Stimulated activated naive CD8-positive, alpha-beta T cell treated with anti-CD3 and anti-CD28 coated beads, Interleukin-15, Interleukin-2, amounts not matched to agents 100 ng/mL and 50 ng/mL, for 24 hours (primary cell): Measurements from ENCODE around the gene LNPK.
"Not testable (repeated sequence)": the region's sequence is repeated elsewhere in the genome, so short reads cannot be mapped to it uniquely, and the experiment has no call there.

ENCODE experiments used
- H3K27ac Mint-ChIP-seq: one replicate; pipeline ENCODE4 v1.8.0; 2021; ENCODE audit warnings: mild to moderate bottlenecking, mixed read lengths
- H3K27me3 Mint-ChIP-seq: one replicate; pipeline ENCODE4 v1.8.0; 2021; ENCODE audit warnings: mixed read lengths
- H3K36me3 Mint-ChIP-seq: one replicate; pipeline ENCODE4 v1.8.0; 2021; ENCODE audit warnings: low read depth, mixed read lengths
- H3K4me1 Mint-ChIP-seq: one replicate; pipeline ENCODE4 v1.8.0; 2021; ENCODE audit warnings: low read depth, mixed read lengths
- H3K4me3 Mint-ChIP-seq: one replicate; pipeline ENCODE4 v1.8.0; 2021; ENCODE audit warnings: mild to moderate bottlenecking, mixed read lengths
- H3K9me3 Mint-ChIP-seq: one replicate; pipeline ENCODE4 v1.8.0; 2021; ENCODE audit warnings: mixed read lengths

The LNPK gene

GRCh38 chr2:175903384-175903936 is 98.6 kb downstream of the LNPK start:
- Mint-ChIP-seq H3K4me3 (no peak overlapping the region), H3K36me3 (no peaks in the 10 kb centered on the region), H3K4me1 (no peaks in the 10 kb centered on the region), H3K27ac (no peak overlapping the region), H3K9me3 (no peaks in the 10 kb centered on the region), H3K27me3 (peaks cover 18% of the 10 kb centered on the region)

- H3K9me3 Mint-ChIP-seq, H3K4me1 Mint-ChIP-seq, H3K36me3 Mint-ChIP-seq, H3K4me3 Mint-ChIP-seq, H3K27ac Mint-ChIP-seq: not testable (repeated sequence)
- peaks cover 19% of the 10 kb centered on the region for H3K27me3 Mint-ChIP-seq
Observed at GRCh38 chr2:175895957-175896356, 106.1 kb downstream of the LNPK start.

DNA sequence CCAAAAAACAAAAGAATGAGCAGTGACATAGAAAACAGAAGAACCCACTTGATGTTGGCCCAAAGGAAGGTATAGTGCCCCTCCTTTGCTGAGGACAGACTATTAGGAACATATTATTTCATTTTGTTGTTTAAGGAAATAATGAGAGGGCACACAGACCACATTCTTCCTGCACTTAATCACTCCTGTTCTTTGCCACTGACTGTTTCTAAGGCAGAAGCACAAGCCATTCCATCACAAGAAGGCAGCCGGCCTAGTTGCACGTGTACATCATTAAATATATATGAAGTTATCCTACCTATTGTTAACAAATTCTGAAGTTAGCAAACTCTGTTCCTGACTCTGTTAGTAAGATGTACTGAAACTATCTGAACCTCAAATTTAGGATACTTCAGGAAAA is 110.0 kb downstream of the LNPK start:
- Mint-ChIP-seq H3K36me3 (no peaks in the 10 kb centered on the region), H3K27ac (no peak overlapping the region), H3K9me3 (no peaks in the 10 kb centered on the region), H3K4me1 (no peaks in the 10 kb centered on the region), H3K27me3 (peaks cover 32% of the 10 kb centered on the region), H3K4me3 (no peak overlapping the region)

GRCh38 chr2:175890636-175891242 is 111.3 kb downstream of the LNPK start:
- peaks cover 37% of the 10 kb centered on the region for H3K27me3 Mint-ChIP-seq
- H3K36me3 Mint-ChIP-seq, result no peaks in the 10 kb centered on the region
- no peaks in the 10 kb centered on the region for H3K4me1 Mint-ChIP-seq
- no peak overlapping the region for H3K4me3 Mint-ChIP-seq
- H3K27ac Mint-ChIP-seq, result no peak overlapping the region
- H3K9me3 Mint-ChIP-seq, result no peaks in the 10 kb centered on the region

GRCh38 chr2:175889701-175890302 is 112.3 kb downstream of the LNPK start:
- no peak overlapping the region for H3K4me3 Mint-ChIP-seq
- peaks cover 37% of the 10 kb centered on the region for H3K27me3 Mint-ChIP-seq

DNA sequence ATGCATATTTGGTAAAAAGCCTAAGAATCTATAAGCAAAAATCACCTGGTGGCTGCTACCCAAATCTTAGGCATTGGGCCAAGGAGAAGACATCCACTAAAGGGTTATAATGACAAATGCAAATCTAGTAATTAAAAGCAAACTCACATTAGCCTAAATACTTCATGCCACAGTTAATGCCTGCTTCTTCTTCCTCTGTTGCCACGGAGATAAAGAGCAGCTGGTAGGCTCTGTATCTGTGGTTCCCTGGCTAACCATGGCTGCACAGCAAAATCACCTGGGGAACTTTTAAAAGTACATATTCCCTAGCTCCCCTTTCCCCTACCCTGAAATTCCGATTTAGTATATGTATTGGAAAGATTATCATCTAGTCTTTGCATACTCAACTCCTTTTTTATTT is 114.3 kb downstream of the LNPK start:
- H3K9me3 Mint-ChIP-seq, result no peaks in the 10 kb centered on the region
- H3K36me3 Mint-ChIP-seq, result no peaks in the 10 kb centered on the region
- no peak overlapping the region for H3K4me3 Mint-ChIP-seq
- no peaks in the 10 kb centered on the region for H3K4me1 Mint-ChIP-seq
- H3K27me3 Mint-ChIP-seq, result peaks cover 34% of the 10 kb centered on the region
- no peak overlapping the region for H3K27ac Mint-ChIP-seq

More at GRCh38 chr2:175889701-175890302, 112.3 kb downstream of the LNPK start:
- Mint-ChIP-seq H3K9me3 (no peaks in the 10 kb centered on the region), H3K27ac (no peak overlapping the region), H3K36me3 (no peaks in the 10 kb centered on the region), H3K4me1 (no peaks in the 10 kb centered on the region)

DNA sequence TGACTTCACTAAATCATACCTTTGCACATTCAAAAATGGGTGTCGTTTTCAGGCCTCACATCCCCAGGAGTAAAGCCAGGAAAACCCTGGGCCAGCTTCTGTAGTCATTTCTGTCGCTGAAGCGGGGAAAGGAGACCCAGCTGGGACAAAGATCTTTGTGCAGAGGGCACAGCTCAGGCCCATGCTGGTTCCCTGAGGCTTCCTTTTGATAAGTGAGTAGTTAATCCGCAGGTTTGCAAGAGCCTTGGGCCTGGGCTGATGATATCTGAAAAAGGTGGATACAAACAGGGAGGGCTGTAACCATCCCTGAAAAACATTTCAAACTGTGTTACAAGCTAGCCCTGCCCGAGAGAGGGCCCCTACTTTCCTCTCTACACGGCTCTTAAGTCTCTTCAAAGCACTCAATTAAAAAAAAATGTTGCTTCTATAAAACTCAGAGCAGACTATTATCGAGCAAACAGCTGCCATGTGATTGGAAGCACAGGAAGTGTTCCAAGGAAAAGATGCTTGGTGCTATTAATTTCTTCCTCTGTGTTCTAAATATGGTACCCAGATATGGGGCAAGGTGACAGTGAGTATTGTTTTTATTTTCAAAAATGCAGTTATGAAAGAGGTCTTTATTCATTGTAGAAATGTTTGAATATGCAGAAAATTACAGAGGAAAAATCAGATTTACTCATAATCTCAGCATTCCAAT is 117.2 kb downstream of the LNPK start:
- H3K27me3 Mint-ChIP-seq, result peaks cover 21% of the 10 kb centered on the region
- no peaks in the 10 kb centered on the region for H3K4me1 Mint-ChIP-seq

DNA sequence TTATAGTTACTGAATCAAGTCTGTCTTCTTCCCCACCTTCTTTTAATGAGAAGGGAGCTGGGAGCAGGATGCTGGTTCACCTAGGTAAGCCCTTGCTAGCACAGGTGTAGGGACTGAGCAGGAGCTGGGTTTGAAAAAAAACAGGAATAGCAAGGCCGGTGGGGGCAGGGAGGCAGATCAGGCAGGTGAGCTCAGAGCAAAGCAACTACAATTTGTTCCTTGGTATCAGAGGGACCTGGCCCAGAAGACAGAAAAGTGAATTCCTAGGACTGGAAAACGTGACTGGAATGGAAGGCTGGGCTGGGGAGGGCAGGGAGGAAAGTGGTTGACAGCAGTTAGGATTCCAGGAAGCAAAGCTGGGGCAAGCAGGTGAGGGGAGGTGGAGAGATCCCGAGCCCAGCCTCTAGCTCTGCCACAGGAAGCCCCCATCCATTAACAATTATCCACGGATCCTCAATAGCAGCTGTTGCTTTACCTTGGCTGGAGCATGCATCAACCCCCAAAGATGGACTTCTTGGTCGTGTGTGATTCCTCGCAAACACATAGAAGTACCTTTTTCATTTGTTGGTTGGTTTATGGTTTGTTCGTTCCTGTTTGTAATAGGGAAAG is 118.4 kb downstream of the LNPK start:
- Mint-ChIP-seq H3K4me1 (no peaks in the 10 kb centered on the region), H3K27ac (no peak overlapping the region), H3K9me3 (no peaks in the 10 kb centered on the region), H3K4me3 (no peak overlapping the region), H3K36me3 (no peaks in the 10 kb centered on the region), H3K27me3 (peaks cover 15% of the 10 kb centered on the region)

More for the DNA sequence above, 117.2 kb downstream of the LNPK start:
- H3K36me3 Mint-ChIP-seq, result no peaks in the 10 kb centered on the region
- H3K4me3 Mint-ChIP-seq, result no peak overlapping the region
- H3K9me3 Mint-ChIP-seq, result no peaks in the 10 kb centered on the region
- H3K27ac Mint-ChIP-seq, result no peak overlapping the region

GRCh38 chr2:175879679-175880078 is 122.4 kb downstream of the LNPK start:
- Mint-ChIP-seq H3K4me3 (no peak overlapping the region), H3K36me3 (no peaks in the 10 kb centered on the region), H3K27me3 (peaks cover 3% of the 10 kb centered on the region), H3K27ac (no peak overlapping the region), H3K4me1 (no peaks in the 10 kb centered on the region), H3K9me3 (no peaks in the 10 kb centered on the region)

DNA sequence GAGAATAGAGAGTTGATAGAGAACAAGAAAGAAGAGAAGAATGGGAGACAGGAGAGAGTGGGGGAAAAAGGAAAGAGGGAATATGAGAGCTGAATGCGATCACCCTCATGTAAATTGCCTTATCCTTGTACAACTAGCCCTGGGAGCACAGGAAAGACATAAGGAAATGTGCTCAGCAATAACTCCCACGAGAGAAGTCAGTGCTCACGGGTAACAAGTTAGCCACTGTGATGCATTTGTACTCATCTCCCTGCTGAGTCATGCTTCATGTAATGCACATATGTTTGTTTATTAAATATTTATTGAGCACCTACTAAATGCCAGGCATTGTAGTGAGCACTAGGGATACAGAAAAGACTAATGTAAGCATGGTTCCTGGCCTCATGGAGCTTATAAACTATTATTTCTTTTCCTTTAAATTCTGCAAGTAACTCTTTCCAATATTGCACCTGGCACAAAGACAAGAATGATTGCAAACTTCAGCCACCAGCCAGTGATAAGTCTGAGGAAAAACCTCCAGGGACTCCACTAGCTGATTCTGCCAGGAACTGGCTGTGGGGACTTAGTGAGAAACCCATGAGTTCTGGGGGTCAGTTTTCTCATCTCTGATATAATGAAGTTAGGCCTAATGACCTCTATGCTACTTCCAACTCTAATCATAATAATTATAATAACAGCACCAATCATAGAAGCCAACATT is 124.1 kb downstream of the LNPK start:
- Mint-ChIP-seq H3K4me1 (no peaks in the 10 kb centered on the region), H3K4me3 (no peak overlapping the region)

DNA sequence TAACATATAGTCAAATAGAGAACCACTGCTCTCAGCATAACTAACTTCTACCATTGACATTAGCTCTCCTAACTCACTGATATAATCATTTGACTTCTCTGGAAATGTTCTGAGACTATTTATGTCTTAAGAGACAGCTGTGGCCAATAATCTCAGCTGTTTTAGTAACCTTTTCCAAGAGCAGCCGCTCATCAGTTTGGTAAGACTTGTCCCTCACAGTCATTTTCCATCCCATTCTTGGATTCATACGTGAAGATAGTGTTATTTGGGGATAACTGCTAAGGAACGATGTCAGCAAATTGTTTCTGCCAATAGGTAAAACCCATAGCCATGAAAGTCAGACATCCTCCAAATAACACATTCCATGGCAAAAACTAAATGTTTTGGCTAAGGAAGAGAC is 127.8 kb downstream of the LNPK start:
- no peaks in the 10 kb centered on the region for H3K4me1 Mint-ChIP-seq
- peaks cover 15% of the 10 kb centered on the region for H3K27me3 Mint-ChIP-seq
- no peak overlapping the region for H3K27ac Mint-ChIP-seq
- no peak overlapping the region for H3K4me3 Mint-ChIP-seq
- no peaks in the 10 kb centered on the region for H3K36me3 Mint-ChIP-seq
- no peaks in the 10 kb centered on the region for H3K9me3 Mint-ChIP-seq

More for the DNA sequence above, 124.1 kb downstream of the LNPK start:
- Mint-ChIP-seq H3K27me3 (peaks cover 8% of the 10 kb centered on the region), H3K9me3 (no peaks in the 10 kb centered on the region), H3K36me3 (no peaks in the 10 kb centered on the region), H3K27ac (no peak overlapping the region)
